ENCODE results near the gene MINDY2.
A peak's percentile ranks its signal among the peaks of the same experiment; 100 is the strongest.

DNA sequence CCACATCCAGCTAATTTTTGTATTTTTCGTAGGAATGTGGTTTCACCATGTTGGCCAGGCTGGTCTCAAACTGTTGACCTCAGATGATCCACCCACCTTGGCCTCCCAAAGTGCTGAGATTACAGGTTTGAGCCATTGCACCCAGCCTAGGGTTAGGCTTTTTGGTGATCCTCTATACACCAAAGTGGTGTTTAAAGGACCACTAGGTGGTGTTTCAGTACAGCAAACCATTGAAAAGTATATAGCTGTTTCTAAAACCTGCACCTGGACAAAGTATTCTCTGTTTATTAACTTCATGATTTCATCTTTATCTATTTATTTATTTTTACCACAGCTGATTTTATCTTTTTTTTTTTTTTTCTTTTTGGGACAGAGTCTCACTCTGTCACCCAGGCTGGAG, 68.4 kb downstream of the MINDY2 start:
- TF ChIP-seq, protein P1, sequence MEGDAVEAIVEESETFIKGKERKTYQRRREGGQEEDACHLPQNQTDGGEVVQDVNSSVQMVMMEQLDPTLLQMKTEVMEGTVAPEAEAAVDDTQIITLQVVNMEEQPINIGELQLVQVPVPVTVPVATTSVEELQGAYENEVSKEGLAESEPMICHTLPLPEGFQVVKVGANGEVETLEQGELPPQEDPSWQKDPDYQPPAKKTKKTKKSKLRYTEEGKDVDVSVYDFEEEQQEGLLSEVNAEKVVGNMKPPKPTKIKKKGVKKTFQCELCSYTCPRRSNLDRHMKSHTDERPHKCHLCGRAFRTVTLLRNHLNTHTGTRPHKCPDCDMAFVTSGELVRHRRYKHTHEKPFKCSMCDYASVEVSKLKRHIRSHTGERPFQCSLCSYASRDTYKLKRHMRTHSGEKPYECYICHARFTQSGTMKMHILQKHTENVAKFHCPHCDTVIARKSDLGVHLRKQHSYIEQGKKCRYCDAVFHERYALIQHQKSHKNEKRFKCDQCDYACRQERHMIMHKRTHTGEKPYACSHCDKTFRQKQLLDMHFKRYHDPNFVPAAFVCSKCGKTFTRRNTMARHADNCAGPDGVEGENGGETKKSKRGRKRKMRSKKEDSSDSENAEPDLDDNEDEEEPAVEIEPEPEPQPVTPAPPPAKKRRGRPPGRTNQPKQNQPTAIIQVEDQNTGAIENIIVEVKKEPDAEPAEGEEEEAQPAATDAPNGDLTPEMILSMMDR (IDR thresholded peaks at IDR 0.05; ENCODE audit: low read depth, low read length): peak; percentile 55
- no peak for TF ChIP-seq EZH2phosphoT487 (IDR thresholded peaks at IDR 0.05; ENCODE audit: low read depth)

All from OCI-LY3 (cell line).